Measurements from ENCODE around the gene GNAO1. TPM values are rescaled to one million over a fixed set of nuclear protein-coding genes. Genes with fewer than 3 reads are reported as not detected.

GNAO1 gene
- total RNA-seq, 1 donor from 2014 or later = 1.9 TPM

DNA sequence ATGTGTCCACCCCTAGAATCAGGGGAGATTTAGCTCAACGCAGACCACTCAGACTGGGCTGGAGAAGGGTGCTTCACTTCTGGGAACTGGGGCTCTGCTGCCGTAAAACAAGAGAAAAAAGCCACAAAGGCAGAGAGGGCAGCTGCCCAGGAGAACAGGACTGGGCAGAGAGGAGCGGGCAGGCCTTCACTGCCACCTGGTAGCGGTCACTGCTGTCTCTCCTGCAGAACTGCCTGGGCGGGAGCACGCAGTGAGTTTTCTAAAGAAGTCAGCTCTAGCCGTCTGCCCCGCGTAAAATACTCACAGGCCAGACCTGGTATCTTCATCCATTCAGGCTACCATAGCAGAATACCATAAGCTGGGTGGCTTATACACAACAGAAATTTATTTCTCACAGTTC lies 130.3 kb downstream of the GNAO1 start:
- no peaks in the 10 kb centered on the region for H3K9me3 ChIP-seq (ENCODE audit: low read depth)
- Mint-ChIP-seq H3K4me3 (no peak overlapping the region), H3K4me1 (peaks cover 12% of the 10 kb centered on the region), H3K9me3 (no peaks in the 10 kb centered on the region), H3K27me3 (ENCODE audit: insufficient read depth, low read depth) (peaks cover 2% of the 10 kb centered on the region), H3K27ac (peak overlapping the region; percentile 57), H3K36me3 (no peaks in the 10 kb centered on the region)
- no peak overlapping the region for H3K4me2 ChIP-seq
- no peaks in the 10 kb centered on the region for H3K36me3 ChIP-seq
- H3K9ac ChIP-seq = no peak overlapping the region
- H3K4me3 ChIP-seq = no peak overlapping the region
- no peak overlapping the region for H2AFZ ChIP-seq (replicated peaks)
- no peak overlapping the region for H3K27ac ChIP-seq
- H3K79me2 ChIP-seq (ENCODE audit: low read depth) = no peaks in the 10 kb centered on the region
- no peaks in the 10 kb centered on the region for H3K27me3 ChIP-seq
- TF ChIP-seq EZH2 (IDR thresholded peaks at IDR 0.05) (no peak), CTCF (IDR thresholded peaks at IDR 0.05) (no peak), EZH2phosphoT487 (IDR thresholded peaks at IDR 0.05) (no peak)
- H4K20me1 ChIP-seq (ENCODE audit: low read depth) = no peaks in the 10 kb centered on the region
- no peak for DNase-seq (ENCODE audit: low spot score)
- no peaks in the 10 kb centered on the region for H3K4me1 ChIP-seq
- no peaks in the 10 kb centered on the region for H3F3A ChIP-seq (ENCODE audit: low read depth)

- Mint-ChIP-seq H3K4me3 (no peak overlapping the region), H3K4me1 (no peaks in the 10 kb centered on the region), H3K36me3 (no peaks in the 10 kb centered on the region), H3K9me3 (no peaks in the 10 kb centered on the region), H3K27me3 (ENCODE audit: insufficient read depth, low read depth) (peaks cover 4% of the 10 kb centered on the region), H3K27ac (peak overlapping the region; percentile 76)
- Histone ChIP-seq H3K9me3 (ENCODE audit: low read depth) (no peaks in the 10 kb centered on the region), H4K20me1 (ENCODE audit: low read depth) (no peaks in the 10 kb centered on the region), H3K4me2 (no peak overlapping the region), H3K4me3 (no peak overlapping the region), H3K27me3 (no peaks in the 10 kb centered on the region), H2AFZ (replicated peaks) (no peak overlapping the region), H3F3A (ENCODE audit: low read depth) (no peaks in the 10 kb centered on the region), H3K27ac (no peak overlapping the region), H3K9ac (no peak overlapping the region), H3K36me3 (no peaks in the 10 kb centered on the region), H3K4me1 (no peaks in the 10 kb centered on the region), H3K79me2 (ENCODE audit: low read depth) (no peaks in the 10 kb centered on the region)
- TF ChIP-seq CTCF (IDR thresholded peaks at IDR 0.05) = no peak
- no peak for TF ChIP-seq EZH2phosphoT487 (IDR thresholded peaks at IDR 0.05)
- no peak for TF ChIP-seq EZH2 (IDR thresholded peaks at IDR 0.05)
- DNase-seq (ENCODE audit: low spot score) = no peak
Measured at GRCh38 chr16:56324406-56324805, 133.1 kb downstream of the GNAO1 start.

GRCh38 chr16:56325956-56326355 lies 134.7 kb downstream of the GNAO1 start:
- no peak overlapping the region for H2AFZ ChIP-seq (replicated peaks)
- no peaks in the 10 kb centered on the region for H3F3A ChIP-seq (ENCODE audit: low read depth)
- TF ChIP-seq EZH2 (IDR thresholded peaks at IDR 0.05) (no peak), EZH2phosphoT487 (IDR thresholded peaks at IDR 0.05) (no peak), CTCF (IDR thresholded peaks at IDR 0.05) (no peak)
- Mint-ChIP-seq H3K36me3 (no peaks in the 10 kb centered on the region), H3K4me3 (no peak overlapping the region), H3K27me3 (ENCODE audit: insufficient read depth, low read depth) (peaks cover 4% of the 10 kb centered on the region), H3K27ac (no peak overlapping the region), H3K4me1 (no peaks in the 10 kb centered on the region), H3K9me3 (no peaks in the 10 kb centered on the region)
- H4K20me1 ChIP-seq (ENCODE audit: low read depth) = no peaks in the 10 kb centered on the region
- no peak overlapping the region for H3K9ac ChIP-seq
- H3K4me3 ChIP-seq = no peak overlapping the region
- H3K4me1 ChIP-seq = no peaks in the 10 kb centered on the region
- H3K9me3 ChIP-seq (ENCODE audit: low read depth) = no peaks in the 10 kb centered on the region
- H3K36me3 ChIP-seq = no peaks in the 10 kb centered on the region
- DNase-seq (ENCODE audit: low spot score) = no peak
- no peak overlapping the region for H3K4me2 ChIP-seq
- no peak overlapping the region for H3K27ac ChIP-seq
- H3K27me3 ChIP-seq = no peaks in the 10 kb centered on the region
- H3K79me2 ChIP-seq (ENCODE audit: low read depth) = no peaks in the 10 kb centered on the region

Measured in neural progenitor cell (in vitro differentiated cells).